Breast epithelium (tissue), 4 donors: ENCODE data around the gene NEDD4L. TPM values are rescaled to one million over a fixed set of nuclear protein-coding genes. Genes with fewer than 3 reads are reported as not detected.

Source experiments
- DNase-seq, 2 donors: peaks; one replicate each; pipeline ENCODE4 v3.0.0-alpha.2; 2019; ENCODE audit warnings: low spot score in 2 of 2
- H3K27ac ChIP-seq, 2 donors: fragments of 200-600 bp; sonication (generic) in 1 of 2; one replicate each; pipeline ENCODE4 v1.5.1; 2016 to 2019; ENCODE audit warnings: mild to moderate bottlenecking in 1 of 2
- H3K27me3 ChIP-seq, 2 donors: fragments of 200-600 bp; sonication (generic) in 1 of 2; one replicate each; pipeline versions ENCODE4 v1.5.1 to v1.6.0; 2017 to 2019; ENCODE audit warnings: control low read depth in 1 of 2, mild to moderate bottlenecking in 1 of 2
- H3K36me3 ChIP-seq: fragments of 200-600 bp; one replicate; pipeline ENCODE4 v1.5.1; 2019
- H3K4me1 ChIP-seq, 2 donors: fragments of 200-600 bp; sonication (generic); one replicate each; pipeline ENCODE4 v1.5.1; 2016 to 2019; ENCODE audit warnings: control low read depth in 1 of 2
- H3K4me3 ChIP-seq, 3 donors: fragments of 200-600 bp; sonication (generic); 1 replicate in 2 of 3; 2 replicates in 1 of 3; pipeline ENCODE4 v1.5.1; 2016 to 2019; ENCODE audit warnings: mild to moderate bottlenecking in 3 of 3, moderate library complexity in 2 of 3
- H3K9me3 ChIP-seq, 2 donors: fragments of 200-600 bp; sonication (generic) in 1 of 2; one replicate each; pipeline ENCODE4 v1.5.1; 2016 to 2019; ENCODE audit warnings: control low read depth in 1 of 2
- POLR2A ChIP-seq: fragments of 450-650 bp; IDR thresholded peaks from one replicate; pipeline ENCODE4 v1.6.1; 2016; ENCODE audit warnings: antibody characterized with exemption, mild to moderate bottlenecking, moderate library complexity
- POLR2AphosphoS5 ChIP-seq, 3 donors: sonication (generic); formaldehyde crosslinking; IDR thresholded peaks; one replicate each; pipeline ENCODE4 v1.6.1; 2017; ENCODE audit warnings: antibody characterized with exemption in 3 of 3
- intact Hi-C: fragments of 100-400 bp; cut with DNase I; formaldehyde crosslinking; loops from one replicate; pipeline ENCODE4 v1.15.1; 2023; ENCODE audit warnings: low total_unique reads
- total RNA-seq, 3 donors: library from RNA; depleted of rRNA; stranded (reverse); fragments of >200 nt; gene quantifications; one replicate each; pipeline ENCODE4 v1.1.0, GENCODE V29; 2016
- TF ChIP-seq, protein P1 (sequence below), 3 donors: fragments of 450-650 bp; IDR thresholded peaks; one replicate each; pipeline ENCODE4 v1.5.1; 2016 to 2017; ENCODE audit warnings: antibody characterized with exemption in 3 of 3, mild to moderate bottlenecking in 3 of 3, moderate library complexity in 3 of 3

Gene NEDD4L
- total RNA-seq, 3 donors from 2014 or later, result 26.2 to 162 (median 106) TPM

DNA sequence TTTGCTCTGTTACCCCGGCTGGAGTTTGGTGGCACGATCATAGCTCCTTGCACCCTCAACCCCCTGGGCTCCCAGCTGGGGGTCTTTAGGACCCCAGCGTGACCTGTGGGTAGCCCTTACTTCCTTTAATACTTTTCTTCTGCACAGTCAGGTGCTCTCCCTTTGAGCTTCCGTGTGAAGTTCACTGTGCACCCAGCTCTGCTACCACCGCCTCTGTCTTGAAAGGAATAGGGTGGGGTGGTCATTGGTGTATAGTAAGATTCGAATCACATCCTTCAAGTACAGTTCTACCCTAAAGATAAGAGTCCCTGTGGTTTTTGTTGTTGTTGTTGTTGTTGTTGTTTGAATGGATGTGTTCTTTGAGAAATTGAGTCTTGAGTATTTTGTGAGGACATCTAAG is 267.4 kb downstream of the NEDD4L start:
- no peak for DNase-seq
- intact Hi-C loops, result no loop called here
- Histone ChIP-seq H3K27ac (peak overlapping the region; percentile 72 to 87), H3K4me1 (peaks cover 0 to 27% of the 10 kb centered on the region in 2 donors), H3K36me3 (no peaks in the 10 kb centered on the region), H3K27me3 (no peaks in the 10 kb centered on the region), H3K4me3 (no peak overlapping the region), H3K9me3 (no peaks in the 10 kb centered on the region)
- TF ChIP-seq POLR2AphosphoS5 (IDR thresholded peaks at IDR 0.05), result no peak
- no peak for TF ChIP-seq POLR2A
- TF ChIP-seq, protein P1, sequence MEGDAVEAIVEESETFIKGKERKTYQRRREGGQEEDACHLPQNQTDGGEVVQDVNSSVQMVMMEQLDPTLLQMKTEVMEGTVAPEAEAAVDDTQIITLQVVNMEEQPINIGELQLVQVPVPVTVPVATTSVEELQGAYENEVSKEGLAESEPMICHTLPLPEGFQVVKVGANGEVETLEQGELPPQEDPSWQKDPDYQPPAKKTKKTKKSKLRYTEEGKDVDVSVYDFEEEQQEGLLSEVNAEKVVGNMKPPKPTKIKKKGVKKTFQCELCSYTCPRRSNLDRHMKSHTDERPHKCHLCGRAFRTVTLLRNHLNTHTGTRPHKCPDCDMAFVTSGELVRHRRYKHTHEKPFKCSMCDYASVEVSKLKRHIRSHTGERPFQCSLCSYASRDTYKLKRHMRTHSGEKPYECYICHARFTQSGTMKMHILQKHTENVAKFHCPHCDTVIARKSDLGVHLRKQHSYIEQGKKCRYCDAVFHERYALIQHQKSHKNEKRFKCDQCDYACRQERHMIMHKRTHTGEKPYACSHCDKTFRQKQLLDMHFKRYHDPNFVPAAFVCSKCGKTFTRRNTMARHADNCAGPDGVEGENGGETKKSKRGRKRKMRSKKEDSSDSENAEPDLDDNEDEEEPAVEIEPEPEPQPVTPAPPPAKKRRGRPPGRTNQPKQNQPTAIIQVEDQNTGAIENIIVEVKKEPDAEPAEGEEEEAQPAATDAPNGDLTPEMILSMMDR (IDR thresholded peaks at IDR 0.05), result no peak

DNA sequence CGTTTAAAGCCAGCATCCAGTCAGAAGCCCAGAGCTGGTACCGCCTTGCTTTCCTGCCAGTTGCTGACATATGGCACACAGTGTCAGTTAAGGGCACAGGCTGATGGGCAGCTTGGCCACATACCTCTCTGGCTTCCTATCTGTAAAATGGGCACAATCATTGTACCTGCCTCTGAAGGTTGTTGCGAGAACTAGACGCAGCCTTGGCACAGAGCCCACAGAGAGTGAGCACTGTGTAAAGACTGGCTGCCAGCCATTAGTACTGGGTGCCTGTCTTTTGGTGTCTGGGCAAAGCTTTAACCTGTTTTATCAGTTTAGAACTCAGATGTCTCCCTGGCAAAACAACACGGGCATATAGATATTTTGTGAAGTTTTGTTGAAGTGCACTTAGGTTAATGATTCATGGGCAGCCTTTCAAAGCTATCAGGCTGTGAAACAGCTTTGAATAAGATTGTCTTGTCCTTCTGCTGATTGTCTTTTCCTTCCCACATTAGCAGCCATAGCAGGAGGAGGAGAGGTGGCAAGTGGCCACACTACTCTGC is 269.5 kb downstream of the NEDD4L start:
- Histone ChIP-seq H3K27me3 (no peaks in the 10 kb centered on the region), H3K4me3 (no peak overlapping the region), H3K9me3 (no peaks in the 10 kb centered on the region), H3K36me3 (no peaks in the 10 kb centered on the region), H3K4me1 (peaks cover 0 to 27% of the 10 kb centered on the region in 2 donors), H3K27ac (peak overlapping the region; percentile 44 to 77)
- TF ChIP-seq POLR2A (no peak), POLR2AphosphoS5 (IDR thresholded peaks at IDR 0.05) (no peak)
- TF ChIP-seq, protein P1 (IDR thresholded peaks at IDR 0.05), result no peak
- intact Hi-C loops, result no loop called here
- DNase-seq, result no peak

DNA sequence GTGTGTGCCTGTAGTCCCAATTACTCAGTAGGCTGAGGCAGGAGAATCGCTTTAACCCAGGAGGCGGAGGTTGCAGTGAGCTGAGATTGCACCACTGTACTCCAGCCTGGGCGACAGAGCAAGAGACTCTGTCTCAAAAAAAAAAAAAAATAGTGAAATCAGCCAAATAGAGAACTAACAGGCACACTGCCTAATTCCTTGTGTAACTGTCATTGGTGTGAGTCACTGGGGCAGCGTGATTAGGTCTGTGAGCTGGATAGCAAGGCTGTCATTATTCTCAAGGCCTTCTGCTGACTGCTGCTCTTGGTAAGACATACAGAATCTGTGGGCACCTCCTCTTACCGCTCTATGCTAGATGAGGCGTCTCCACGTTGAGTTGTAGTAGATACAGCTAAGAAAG is 270.3 kb downstream of the NEDD4L start:
- Histone ChIP-seq H3K4me1 (peaks cover 0 to 27% of the 10 kb centered on the region in 2 donors), H3K27ac (peak overlapping the region; percentile 70 to 77), H3K36me3 (no peaks in the 10 kb centered on the region), H3K9me3 (no peaks in the 10 kb centered on the region), H3K27me3 (no peaks in the 10 kb centered on the region), H3K4me3 (no peak overlapping the region)
- intact Hi-C loops, result no loop called here
- TF ChIP-seq POLR2A (no peak), POLR2AphosphoS5 (IDR thresholded peaks at IDR 0.05) (peak in 2 of 3 donors; percentile 39 to 60)
- peak in 1 of 2 donors; percentile 71 for DNase-seq

DNA sequence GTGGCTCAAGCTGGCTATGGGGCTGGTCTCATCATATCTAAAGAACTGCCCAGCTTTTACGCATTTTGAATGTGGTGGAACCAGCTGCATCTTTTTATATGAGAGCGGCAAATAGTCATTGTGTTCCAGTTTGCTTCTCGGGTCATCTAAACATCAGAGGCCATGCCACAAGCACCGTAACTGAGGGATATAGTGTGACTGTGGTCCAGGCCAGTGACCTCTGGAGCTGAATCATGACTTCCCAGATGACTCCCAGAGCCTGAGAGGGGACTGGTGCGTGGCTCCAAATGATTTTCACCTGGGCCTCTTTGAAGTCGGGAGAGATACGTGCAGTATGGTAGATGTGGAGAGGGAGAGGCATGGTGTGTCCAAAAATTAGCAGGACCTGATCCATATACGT is 271.0 kb downstream of the NEDD4L start:
- Histone ChIP-seq H3K4me3 (no peak overlapping the region), H3K36me3 (no peaks in the 10 kb centered on the region), H3K9me3 (no peaks in the 10 kb centered on the region), H3K27me3 (no peaks in the 10 kb centered on the region), H3K27ac (peak overlapping the region; percentile 70 to 77), H3K4me1 (peaks cover 0 to 22% of the 10 kb centered on the region in 2 donors)
- no peak for TF ChIP-seq POLR2A
- no peak for TF ChIP-seq POLR2AphosphoS5 (IDR thresholded peaks at IDR 0.05)
- DNase-seq, result no peak
- intact Hi-C loops, result no loop called here

DNA sequence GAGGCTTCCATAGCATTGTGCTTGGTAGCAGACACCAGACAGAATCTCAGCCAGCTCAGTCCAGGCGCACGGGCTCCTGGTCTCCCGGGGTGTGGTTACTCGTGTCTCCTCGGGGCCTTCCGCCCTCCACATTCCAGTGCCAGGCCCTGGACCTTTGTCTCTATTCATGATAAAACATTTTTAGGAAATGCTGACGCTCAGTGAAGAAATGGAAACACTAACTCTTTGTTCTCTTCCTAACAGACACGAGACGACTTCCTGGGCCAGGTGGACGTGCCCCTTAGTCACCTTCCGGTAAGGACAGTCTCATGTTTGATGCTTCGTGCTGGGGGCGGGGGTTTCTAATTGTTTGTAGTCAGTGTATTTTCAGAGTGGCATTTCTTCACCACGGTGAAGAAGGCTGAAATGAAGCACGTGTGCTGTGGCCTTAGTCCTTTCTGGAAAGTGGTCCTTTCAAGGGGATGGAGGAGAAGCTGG is 271.8 kb downstream of the NEDD4L start:
- peaks cover 0 to 17% of the 10 kb centered on the region in 2 donors for H3K4me1 ChIP-seq
- intact Hi-C loops, result no loop called here
- TF ChIP-seq, protein P1 (IDR thresholded peaks at IDR 0.05), result no peak
- TF ChIP-seq POLR2AphosphoS5 (IDR thresholded peaks at IDR 0.05), result peak; percentile 41 to 74 (median 62)

DNA sequence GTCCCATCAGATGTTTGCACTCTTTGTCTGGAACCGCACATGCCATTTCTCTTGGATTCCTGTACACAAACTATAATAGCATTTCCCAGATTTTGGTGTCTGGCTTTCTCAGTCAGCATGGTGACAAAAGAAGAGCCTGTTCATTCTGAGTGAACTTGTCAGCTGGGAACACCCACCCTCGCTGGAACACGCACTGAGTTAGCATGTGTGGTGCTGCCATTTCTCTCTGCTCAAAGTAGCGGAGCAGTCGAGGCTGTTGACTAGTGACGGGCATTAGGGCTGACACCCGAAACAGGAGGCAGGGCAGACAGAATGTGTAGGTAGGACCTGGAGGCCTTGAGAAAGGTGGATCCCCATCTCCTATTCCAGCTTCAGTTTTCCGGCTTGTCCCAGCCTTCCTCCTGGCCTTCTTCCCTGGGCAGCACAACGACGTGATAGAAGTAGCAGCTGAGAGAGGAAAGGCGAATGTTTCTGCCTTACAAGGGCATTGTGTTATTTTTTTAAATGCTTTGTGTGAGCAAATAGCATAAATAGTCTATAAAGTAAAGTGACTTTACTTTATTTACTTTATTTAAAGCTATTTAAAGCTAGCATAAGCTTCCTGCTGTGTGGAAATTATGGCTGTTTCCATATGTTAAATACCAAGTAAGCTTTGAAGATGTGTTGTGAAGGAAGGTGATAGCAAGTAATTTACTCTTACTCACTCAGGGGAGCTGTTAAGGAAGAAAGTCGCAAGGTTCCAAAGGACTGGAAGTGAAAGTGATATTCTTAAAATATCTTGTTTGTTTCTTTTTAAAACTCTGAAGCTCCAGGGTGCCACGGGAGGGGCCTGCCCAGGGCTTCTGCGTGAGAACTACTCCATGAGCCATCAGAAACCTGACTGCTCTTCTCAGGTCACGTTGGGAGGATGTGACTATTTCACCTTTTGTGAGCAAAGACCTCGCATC is 272.6 kb downstream of the NEDD4L start:
- TF ChIP-seq, protein P1 (IDR thresholded peaks at IDR 0.05), result no peak
- TF ChIP-seq POLR2AphosphoS5 (IDR thresholded peaks at IDR 0.05) (no peak), POLR2A (no peak)
- intact Hi-C loops, result no loop called here

More for the DNA sequence above, 271.8 kb downstream of the NEDD4L start:
- H3K36me3 ChIP-seq, result no peaks in the 10 kb centered on the region
- H3K27ac ChIP-seq, result peak overlapping the region; percentile 70 to 77
- H3K9me3 ChIP-seq, result no peaks in the 10 kb centered on the region
- no peak overlapping the region for H3K4me3 ChIP-seq
- peak in 1 of 2 donors; percentile 71 for DNase-seq
- H3K27me3 ChIP-seq, result no peaks in the 10 kb centered on the region

More for the DNA sequence above, 272.6 kb downstream of the NEDD4L start:
- Histone ChIP-seq H3K9me3 (no peaks in the 10 kb centered on the region), H3K4me1 (peaks cover 0 to 17% of the 10 kb centered on the region in 2 donors), H3K36me3 (no peaks in the 10 kb centered on the region), H3K27me3 (no peaks in the 10 kb centered on the region), H3K4me3 (no peak overlapping the region), H3K27ac (peak overlapping the region; percentile 70 to 77)
- DNase-seq, result no peak
